UCSD-AML1 (cell line): ENCODE results near the gene ATXN10.
"Not testable (repeated sequence)": the region's sequence is repeated elsewhere in the genome, so short reads cannot be mapped to it uniquely, and the experiment has no call there.

Source experiments
- DNase-seq: peaks from one replicate; lab custom pipeline; 2025; ENCODE audit not compliant: unreplicated experiment; lab: John Stamatoyannopoulos, UW

The ATXN10 gene

DNA sequence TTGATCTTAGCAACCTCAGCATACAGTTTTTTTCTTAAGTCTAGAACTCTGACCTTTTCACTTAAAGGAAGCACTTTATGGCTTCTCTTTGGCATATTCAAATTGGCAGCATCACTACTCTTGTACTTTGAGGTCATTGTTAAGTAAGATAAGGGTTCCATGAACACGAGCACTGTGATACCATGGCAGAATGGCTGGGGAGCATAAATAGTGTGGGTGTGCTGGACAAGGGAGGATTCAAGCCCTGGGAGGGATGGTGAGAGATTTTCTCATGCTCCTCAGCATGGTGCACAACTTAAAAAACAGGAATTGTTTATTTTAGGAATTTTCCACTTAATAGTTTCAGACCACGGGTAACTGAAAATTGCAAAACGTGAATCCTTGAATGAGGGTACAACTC is 111.4 kb downstream of the ATXN10 start:
- DNase-seq: no peak

DNA sequence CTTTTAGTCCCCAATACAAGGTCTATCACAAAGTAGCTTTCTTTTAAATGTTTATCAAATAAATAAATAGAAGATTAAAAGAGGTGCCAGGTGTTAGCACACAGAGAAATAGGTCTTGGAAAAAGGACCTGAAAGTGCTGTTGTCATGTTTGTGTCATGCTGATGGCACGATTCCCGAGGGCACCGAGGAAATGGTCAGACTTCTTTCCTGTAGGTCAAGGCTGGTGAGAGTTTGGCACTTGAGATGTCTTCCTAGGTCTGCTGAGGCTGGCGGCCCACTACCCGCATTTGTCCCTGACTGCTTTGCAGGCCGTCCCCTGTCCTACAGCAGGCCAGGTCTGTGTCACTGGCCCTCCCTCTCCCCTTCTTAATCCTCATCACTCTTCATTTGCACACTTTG is 112.1 kb downstream of the ATXN10 start:
- no peak for DNase-seq

DNA sequence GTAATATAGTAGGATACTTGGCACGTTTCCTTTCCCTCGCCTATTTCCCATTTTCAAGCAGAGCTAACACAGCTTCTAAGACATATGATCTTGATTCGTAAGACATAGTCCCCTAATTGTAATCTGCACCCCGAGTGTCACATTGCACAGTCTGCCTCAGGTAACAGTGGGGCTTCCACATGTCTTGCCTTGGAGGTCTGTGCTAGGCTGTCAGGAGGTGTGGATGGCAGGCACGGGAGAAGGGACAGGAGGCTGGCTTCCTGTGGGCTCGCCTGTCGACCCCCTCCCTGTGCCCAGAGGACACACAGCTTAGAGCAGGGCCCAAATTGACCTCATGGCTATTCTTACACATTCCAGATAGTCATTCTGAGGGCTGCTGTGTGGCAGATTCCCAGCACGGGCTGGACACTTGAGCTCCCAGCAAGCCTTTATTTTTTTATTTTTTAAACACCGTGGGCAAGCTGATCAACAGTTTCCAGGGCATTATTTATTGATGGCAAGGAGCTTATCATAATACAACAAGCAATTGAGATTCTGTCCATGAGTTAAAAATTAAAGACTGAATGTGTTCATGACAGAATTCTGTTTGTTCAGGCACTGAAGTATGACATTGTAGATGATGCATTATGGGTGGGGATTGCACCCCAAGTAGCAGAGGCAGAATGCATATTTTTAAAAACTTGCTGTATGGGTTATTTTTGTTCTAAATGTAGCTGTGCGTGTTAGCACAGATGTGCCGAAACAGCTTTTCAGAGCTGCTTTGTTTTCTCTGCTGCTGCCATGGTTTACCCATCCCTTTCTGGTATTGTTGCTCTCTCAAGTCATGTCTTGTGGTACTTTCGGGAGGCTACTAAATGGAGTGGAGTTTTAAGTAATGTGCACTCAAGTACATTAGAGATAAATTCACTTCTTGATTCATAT is 113.0 kb downstream of the ATXN10 start:
- DNase-seq: no peak

DNA sequence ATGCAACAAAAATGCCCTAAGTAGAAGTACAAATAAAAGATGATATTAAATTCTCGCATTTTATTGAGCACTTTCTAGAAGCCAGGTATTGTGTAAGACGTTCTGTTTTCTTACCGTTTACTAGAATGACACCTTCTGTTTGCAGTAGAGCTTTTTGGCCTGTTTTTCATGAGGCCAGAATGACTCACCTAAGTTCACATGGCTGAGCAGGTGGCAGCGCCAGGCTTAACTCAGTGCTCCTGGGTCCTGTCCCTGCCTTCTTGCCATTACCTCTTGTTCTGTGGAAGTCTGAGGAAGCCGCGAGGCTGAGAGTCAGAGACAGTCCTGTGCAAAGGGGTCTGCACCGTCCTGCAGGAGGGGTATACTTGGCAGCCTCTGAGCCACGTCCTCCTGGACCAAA is 113.8 kb downstream of the ATXN10 start:
- no peak for DNase-seq

DNA sequence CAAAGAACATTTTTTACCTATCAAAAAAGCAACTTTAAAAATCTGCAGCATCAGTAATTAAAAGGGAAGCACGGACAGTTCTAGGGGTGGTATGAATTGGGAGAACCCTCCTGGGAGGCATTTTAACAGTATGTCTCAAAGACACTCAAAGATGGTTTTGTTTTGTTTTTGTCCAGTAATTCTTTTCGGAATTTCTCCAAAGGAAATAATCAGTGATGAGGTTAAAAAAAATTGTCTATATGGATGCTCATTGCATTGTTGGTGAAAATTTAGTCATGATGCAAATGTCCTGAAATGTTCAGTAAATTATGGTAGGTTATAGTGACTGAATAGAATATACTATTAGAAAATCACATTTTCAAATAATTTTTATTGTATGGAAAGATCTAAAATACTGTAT is 115.1 kb downstream of the ATXN10 start:
- DNase-seq: no peak

DNA sequence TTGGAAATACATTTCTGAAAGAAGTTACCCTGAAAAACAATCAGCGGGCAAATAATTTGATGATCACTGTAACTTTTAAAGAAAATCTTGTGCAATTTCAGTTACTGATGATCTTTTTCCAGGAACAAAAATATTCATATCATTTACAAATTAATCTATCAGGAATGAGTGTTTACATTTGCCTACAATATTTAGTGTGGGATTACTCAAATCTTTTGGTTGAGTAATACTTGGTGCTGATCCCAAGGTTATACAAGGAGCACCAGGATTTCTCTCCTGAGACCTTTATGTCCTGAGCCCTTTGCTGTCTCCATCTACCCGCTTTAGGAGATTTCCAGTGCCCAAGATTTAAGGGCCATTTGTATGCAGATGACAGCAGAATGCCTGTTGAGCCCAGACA is 116.1 kb downstream of the ATXN10 start:
- DNase-seq: no peak

DNA sequence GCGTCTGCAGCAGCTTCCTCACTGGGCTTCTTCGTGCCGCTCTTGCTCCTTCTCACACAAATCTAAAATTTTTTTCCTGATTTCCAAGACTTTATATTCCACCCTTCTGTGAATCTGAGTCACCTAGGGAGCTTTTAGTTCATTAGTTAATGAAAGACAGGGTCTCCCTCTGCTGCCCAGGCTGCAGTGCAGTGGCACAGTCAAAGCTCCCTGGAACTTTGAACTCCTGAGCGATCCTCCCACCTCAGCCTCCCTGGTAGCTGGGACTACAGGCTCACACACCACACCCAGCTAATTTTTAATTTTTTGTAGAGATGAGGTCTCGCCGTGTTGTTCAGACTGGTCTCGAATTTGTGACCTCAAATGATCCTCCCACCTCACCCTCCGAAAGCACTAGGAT is 116.9 kb downstream of the ATXN10 start:
- no peak for DNase-seq

DNA sequence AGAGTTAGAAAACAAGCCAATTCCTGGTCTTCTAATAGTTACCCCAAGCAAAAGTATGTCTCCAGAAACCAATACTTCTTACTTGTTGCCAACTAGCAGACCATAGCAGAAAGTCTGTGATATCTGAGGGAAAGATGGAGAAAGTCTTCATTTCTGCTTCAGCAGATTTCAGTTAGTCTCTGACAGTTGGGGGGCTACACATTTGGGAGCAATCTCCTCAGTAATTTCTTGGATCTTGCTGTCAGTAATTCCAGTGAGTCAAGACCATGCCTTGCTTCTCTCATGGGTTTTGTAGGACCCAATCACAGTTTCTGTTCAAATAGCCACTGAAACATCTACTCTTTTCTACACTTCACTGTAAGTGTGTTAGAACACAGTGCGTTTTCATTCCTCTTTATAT is 118.8 kb downstream of the ATXN10 start:
- DNase-seq: no peak

DNA sequence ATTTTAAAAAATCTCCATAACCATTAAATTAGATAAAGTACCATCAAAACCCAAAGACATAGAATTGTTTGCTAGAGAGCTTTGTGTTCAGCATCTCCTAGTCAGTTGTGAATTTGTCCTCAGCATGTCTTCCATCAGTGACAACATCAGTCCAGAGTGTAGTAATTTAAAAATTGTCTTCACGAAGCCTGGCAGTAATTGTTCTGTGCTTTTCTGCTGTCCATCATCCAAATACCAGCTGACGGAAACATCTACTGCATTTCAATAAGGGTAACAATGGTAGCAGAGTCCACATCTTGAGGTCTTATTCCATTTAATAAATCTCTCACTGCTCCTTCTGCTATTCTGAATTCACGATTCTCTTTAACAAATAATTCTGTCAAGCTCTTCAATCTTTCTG is 121.5 kb downstream of the ATXN10 start:
- no peak for DNase-seq

DNA sequence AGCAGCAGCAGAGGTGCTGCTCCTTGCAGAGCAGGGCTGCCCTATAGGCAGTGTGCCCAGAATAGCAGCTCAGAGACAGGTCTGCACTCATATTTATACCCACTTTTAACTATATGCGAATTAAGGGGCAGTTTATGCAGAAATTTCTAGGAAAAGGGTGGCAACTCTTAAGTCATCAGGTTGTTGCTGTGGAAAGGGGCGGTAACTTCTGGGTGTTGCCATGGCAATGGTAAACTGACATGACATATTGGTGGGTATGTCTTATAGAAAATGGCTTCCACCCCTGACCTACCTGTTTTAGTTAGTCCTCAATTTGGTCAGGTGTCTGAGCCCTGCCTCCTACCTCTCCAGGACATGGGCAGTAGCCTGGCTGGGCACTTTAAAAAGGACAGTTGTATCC is 122.3 kb downstream of the ATXN10 start:
- no peak for DNase-seq

DNA sequence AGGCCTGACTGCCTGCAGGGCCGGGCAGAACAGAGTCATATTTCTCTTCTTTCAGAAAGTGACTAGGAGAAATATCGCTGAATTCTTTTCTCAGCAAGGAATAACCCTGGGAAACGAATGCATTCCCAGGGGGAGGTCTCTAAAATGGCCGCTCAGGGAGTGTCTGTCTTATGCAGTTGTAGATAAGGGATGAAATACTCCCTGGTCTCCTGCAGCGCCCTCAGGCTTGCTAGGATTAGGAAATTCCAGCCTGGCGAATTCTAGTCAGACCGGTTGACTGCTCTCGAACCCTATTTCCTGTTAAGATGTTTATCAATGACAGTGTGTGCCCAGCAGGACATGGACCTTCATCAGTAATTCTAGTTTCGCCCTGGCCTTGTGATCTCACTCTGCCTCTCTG is 124.4 kb downstream of the ATXN10 start:
- not testable (repeated sequence) for DNase-seq

DNA sequence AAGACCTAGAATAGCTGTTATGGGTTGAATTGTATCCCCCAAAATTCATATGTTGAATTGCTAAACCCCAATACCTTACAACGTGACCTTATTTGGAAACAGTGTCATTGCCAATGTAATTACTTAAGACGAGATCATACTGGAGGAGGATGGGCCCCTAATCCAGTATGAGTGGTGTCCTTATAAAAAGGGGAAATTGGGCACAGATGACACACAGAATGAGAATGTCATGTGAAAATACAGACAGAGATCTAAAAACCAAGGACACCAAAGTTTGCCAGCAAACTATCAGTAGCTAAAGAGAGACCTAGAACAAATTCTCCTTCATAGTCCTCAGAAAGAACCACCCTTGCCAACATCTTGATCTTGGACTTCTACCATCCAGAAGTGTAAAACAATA is 127.7 kb downstream of the ATXN10 start:
- no peak for DNase-seq

DNA sequence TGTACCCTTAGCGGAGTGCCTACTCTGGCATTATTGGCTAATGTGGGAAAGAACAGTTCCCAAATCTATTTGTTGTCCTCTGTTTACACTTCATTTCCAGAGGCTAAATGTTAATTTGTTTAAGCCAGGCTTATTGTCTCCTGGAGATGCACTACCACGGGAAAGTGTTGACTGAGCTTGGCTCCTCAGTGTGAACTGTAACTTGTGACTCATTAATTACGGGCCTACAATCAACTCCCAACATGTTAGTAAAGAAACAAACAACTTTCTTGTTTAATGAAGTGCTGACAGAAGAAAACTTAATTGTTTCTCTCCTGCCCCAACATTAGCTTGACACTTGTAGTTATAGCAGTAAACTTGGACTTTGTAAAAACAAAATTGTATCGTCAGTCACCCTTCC is 130.4 kb downstream of the ATXN10 start:
- no peak for DNase-seq

DNA sequence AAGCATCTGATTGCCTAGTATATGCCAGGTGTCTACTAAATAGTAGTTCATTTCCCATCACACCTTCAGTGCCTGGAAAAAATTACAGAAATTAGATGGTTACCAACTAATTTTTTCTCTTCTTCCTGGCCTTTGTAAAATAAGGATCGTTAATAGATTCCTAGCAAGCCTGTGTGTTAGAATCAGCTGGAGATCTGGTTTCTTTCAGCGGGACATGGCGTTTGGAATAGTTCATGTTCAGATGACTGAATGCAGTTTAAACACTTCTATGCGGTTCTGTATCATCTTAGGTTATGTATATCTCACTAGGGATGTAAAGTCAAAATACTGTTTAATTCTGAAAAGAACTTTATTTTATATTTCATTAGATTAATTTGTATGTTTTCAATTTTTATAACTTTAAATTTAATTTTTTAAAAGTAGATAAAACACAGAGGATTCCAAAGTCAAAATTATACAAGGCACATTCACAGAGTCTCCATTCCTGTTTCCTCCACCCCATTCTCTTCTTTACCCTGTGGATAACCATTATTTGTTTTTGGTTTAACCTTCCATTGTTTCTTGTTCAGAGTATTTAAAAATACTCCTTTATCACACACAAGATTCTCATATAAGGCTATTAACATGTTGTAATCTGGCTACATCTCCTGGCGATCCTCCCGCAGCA is 132.8 kb downstream of the ATXN10 start:
- no peak for DNase-seq

DNA sequence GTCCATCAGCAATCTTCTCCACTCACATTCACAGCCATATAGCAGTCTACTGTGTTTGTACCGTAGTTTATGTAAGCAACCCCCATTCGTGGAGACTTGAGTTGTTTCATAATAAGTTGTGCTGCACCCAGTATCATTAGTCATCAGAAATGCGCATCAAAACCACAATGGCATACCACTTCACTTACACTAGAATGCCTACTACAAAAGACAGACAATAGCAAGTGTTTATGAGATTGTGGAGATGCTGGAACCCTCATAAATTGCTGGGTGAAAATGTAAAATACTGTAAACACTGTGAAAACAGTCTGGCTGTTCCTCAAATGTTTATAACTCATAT is 133.3 kb downstream of the ATXN10 start:
- DNase-seq: no peak

DNA sequence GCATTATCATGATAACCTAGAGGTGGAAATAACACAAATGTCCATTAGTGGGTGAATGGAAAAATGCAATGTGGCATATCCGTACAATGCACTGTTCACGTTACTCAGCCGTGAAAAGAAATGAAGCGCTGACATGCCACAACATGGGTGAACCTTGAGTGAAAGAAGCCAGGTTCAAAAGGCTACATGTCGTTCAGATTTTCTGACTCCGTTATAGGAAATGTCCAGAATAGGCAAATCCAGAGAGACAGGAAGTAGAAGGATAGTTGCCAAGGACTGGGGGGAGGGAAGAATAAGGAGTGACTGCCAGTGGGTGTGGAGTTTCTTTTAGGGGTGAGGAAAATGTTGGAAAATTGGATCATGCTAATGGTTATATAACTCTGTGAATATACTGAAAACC is 133.8 kb downstream of the ATXN10 start:
- DNase-seq: no peak

DNA sequence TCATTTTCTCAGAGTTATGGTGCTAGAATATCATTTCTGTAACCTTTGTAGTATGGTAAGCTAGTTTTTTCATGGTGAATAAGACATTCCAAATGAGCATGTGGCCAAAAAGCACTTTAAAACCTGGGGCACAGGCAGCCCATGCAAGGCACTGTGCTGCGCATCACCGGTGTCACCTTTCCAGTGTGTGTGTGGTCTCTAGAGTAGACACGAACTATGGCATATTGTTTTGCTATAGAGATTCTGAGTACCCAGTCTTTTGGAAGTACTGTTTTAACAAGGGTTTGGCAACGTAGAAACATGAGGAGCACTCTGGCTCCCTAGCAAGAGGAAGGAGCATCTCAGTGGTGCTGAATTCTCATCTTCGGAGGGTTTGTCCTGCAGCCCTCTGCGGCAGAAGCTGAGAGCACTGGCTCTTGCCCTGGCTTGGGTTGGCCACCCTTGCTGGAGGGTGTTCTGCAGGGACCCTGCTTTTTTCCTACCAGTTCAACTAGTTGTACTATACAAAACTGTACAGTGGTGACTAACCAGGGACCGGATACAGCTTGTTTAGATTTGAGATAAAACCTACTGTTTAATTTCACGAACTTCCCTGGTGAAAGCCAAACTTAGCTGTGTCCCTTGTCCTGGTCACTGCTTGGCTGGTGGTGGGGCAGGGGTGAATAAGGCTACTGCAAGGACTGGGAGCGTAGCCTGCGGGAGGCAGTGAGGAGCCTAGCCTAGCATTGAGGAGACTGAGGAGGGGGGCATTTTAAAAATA is 135.7 kb downstream of the ATXN10 start:
- DNase-seq: no peak

DNA sequence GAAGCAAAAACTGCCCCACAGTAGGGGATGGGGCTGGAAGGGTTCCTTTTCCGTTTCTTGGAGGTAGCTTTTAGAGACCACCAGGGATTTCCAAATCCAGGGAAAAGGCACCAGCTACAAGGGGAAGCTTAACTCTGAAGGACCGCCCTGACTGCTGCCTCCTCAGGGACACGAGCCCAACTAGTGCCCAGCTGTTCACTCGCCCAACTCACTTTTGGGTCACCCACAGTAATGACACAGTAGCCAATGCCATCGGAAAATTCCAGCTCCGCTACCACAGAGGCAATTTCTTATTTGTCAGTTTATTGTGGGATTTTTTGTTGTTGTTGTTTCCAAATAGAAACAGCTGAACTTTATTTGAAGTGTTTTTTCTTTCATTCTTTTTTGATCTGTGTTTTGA is 141.3 kb downstream of the ATXN10 start:
- DNase-seq: no peak

DNA sequence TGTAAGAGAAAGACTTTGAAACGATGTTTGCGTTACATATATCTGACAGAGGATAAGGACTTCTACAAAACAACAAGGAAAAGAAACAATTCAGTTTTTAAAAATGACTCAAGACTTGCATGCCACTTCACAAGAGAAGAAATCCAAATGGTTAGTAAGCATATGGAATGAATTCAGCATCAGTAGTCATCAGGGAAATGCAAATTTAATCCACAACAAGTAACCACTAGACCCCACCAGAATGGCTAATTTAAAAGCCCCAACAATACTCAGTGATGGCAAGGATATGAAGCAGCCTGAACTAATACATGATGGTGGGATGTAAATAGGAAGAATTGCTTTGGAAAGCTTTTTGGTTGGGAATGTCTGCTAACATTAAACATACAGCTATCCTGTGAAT is 142.6 kb downstream of the ATXN10 start:
- no peak for DNase-seq

DNA sequence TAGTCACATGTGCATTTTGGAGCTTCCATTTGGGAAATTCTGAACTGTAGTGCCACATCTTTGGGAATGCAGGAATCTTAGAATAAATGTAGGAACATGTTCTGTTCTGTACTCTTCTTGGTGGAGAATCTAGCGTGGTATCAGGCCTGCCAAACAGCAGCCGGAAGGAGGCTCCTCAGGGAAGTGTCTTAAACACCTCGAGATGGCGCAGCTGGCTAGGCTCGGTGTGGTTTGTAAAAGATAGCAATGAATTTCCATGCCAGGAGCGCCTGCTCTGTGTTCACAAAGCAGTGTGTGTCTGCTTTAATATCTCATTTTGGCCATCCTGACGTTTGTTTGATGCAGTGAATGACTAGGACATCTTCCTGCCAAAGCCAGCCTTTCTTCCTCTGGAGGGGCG is 145.1 kb downstream of the ATXN10 start:
- DNase-seq: no peak

DNA sequence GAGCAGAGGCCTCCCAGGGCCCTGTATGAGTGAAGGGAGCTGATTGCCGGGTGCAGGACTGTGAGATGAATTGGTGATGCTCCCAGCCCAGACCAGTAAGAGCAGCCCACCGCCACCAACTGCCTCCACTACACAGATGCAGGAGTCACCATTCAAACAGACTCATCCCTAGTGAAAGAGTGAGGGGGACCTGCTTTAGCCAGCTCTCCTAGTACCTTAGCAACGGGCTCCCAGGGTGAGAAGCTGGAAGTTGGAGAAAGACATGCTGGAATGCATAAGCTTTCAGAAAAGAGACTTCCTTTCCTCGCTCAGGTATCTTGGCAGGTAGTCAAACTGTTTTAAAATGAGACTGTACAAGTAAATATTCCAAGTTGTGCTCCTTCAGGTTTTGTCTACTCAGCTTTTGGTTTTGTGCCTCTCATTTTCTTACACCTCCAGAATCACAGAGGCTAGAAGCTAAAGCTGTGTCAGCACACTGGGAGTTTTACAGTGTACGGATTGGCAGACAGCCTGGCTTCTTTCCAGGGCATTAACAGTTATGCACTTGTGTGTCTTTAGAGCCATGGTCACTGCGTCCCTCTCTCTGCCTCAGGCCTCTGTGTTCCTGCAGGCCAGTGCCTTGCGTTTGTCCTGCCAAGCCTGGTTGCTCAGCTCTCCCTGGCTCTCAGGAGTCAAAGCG is 146.2 kb downstream of the ATXN10 start:
- DNase-seq: no peak
